ENCODE measurements around the gene UBE3C.

DNA sequence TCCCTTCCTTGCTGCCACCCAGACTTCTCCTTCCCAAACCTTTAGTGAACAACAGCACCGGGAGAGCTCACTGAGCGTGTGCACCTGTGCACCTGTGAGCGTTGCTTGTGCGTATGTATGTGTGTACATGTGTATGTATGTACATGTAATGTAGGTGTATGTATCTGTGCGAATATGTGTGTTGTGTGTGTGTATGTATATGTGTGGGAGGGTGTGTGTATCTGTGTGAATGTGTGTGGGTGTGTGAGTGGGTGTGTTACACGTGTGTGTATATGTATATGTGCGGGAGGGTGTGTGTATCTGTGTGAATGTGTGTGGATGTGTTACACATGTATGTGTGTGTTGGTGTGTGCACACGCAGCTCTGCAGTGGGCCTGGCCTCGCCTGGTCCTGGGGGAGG is 153.5 kb downstream of the UBE3C start:
- TF ChIP-seq, protein P1, sequence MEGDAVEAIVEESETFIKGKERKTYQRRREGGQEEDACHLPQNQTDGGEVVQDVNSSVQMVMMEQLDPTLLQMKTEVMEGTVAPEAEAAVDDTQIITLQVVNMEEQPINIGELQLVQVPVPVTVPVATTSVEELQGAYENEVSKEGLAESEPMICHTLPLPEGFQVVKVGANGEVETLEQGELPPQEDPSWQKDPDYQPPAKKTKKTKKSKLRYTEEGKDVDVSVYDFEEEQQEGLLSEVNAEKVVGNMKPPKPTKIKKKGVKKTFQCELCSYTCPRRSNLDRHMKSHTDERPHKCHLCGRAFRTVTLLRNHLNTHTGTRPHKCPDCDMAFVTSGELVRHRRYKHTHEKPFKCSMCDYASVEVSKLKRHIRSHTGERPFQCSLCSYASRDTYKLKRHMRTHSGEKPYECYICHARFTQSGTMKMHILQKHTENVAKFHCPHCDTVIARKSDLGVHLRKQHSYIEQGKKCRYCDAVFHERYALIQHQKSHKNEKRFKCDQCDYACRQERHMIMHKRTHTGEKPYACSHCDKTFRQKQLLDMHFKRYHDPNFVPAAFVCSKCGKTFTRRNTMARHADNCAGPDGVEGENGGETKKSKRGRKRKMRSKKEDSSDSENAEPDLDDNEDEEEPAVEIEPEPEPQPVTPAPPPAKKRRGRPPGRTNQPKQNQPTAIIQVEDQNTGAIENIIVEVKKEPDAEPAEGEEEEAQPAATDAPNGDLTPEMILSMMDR (IDR thresholded peaks at IDR 0.05): no peak
- no peak for TF ChIP-seq POLR2A (IDR thresholded peaks at IDR 0.05)
